AG04450 (cell line): Measurements from ENCODE around the gene SLC25A45. TPM values are rescaled to one million over a fixed set of nuclear protein-coding genes. Genes with fewer than 3 reads are reported as not detected.

ENCODE experiments used
- CTCF ChIA-PET: fragments of 300-600, 350-600 bp; formaldehyde crosslinking; extraction: SDS; loops from one replicate; lab custom pipeline; 2022; ENCODE audit warnings: antibody characterized with exemption, inconsistent platforms; lab: Charles Lee
- POLR2A ChIA-PET: fragments of 350-600 bp; formaldehyde crosslinking; extraction: SDS; loops from one replicate; lab custom pipeline; 2021; ENCODE audit warnings: antibody characterized with exemption, inconsistent platforms; lab: Yijun Ruan, JAX
- DNase-seq: peaks from one replicate; pipeline ENCODE4 v3.0.0-alpha.2; 2011; ENCODE audit warnings: low read depth, low spot score
- H3K27ac ChIP-seq: one replicate; pipeline ENCODE4 v1.5.1; 2012; ENCODE audit warnings: low read depth, low read length, control low read depth
- H3K27me3 ChIP-seq: one replicate; pipeline ENCODE4 v1.6.0; 2012; ENCODE audit warnings: low read length; ENCODE audit not compliant: control insufficient read depth, insufficient read depth
- H3K4me3 ChIP-seq: 2 replicates; pipeline ENCODE4 v1.5.1; 2011; ENCODE audit warnings: mild to moderate bottlenecking, low read depth, low read length, control low read depth
- H3K9me3 ChIP-seq: 2 replicates; pipeline ENCODE4 v1.5.1; 2012; ENCODE audit warnings: low read length; ENCODE audit not compliant: control insufficient read depth, insufficient read depth
- polyA plus RNA-seq: library from polyadenylated mRNA; depleted of rRNA; stranded (reverse); fragments of >200 nt; gene quantifications from 2 replicates; pipeline ENCODE4 v1.2.3, GENCODE V29; 2011
- TF ChIP-seq, protein P1 (sequence below): IDR thresholded peaks from 2 replicates; pipeline ENCODE4 v1.5.1; 2011; ENCODE audit warnings: low read depth, low read length, control low read depth, inconsistent platforms

The SLC25A45 gene
- polyA plus RNA-seq, 1 experiment, result 0.76 TPM

DNA sequence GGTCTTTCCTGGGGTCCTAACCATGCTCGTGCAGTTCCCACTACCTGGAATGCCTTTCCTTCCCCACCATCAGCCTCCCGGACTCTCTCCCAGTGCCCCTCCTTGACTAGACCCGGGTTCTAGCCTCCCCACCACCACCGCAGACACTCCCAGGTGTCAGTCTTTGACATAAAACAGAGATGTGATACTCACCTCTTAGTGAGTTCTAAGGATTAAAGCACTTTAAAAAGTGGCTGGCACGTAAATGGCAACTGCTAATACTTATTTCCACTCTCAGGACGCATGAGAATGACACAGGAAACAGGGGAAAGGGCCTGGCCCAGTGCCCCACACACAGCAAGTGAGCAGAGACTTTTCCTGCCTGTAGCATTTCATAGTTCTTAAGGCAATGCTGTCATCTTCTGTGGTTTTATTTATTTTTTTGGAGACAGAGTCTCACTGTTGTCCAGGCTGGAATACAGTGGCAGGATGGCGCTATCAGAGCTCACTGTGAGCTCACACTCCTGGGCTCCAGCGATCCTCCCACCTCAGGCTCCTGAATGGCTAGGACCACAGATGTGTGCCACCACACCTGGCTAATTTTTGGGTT, 1.9 kb upstream of the SLC25A45 start:
- Histone ChIP-seq H3K27ac (peak overlapping the region; percentile 99), H3K4me3 (no peak overlapping the region), H3K27me3 (no peaks in the 10 kb centered on the region), H3K9me3 (no peaks in the 10 kb centered on the region; the same call in 1 of the 2 replicates)
- TF ChIP-seq, protein P1, sequence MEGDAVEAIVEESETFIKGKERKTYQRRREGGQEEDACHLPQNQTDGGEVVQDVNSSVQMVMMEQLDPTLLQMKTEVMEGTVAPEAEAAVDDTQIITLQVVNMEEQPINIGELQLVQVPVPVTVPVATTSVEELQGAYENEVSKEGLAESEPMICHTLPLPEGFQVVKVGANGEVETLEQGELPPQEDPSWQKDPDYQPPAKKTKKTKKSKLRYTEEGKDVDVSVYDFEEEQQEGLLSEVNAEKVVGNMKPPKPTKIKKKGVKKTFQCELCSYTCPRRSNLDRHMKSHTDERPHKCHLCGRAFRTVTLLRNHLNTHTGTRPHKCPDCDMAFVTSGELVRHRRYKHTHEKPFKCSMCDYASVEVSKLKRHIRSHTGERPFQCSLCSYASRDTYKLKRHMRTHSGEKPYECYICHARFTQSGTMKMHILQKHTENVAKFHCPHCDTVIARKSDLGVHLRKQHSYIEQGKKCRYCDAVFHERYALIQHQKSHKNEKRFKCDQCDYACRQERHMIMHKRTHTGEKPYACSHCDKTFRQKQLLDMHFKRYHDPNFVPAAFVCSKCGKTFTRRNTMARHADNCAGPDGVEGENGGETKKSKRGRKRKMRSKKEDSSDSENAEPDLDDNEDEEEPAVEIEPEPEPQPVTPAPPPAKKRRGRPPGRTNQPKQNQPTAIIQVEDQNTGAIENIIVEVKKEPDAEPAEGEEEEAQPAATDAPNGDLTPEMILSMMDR, result no peak
- ChIA-PET POLR2A (interaction anchor here (0.9 to 5.2 kb wide), 2 partner anchors 38 to 39 kb away, joined by 3 to 50 read pairs; partner anchors contain the start of gene NEAT1), CTCF (interaction anchor here (0.5 to 1.0 kb wide), 2 partner anchors 157 to 188 kb away, joined by 3 to 5 read pairs; partner anchors contain the start of gene FAM89B)
- DNase-seq, result no peak

DNA sequence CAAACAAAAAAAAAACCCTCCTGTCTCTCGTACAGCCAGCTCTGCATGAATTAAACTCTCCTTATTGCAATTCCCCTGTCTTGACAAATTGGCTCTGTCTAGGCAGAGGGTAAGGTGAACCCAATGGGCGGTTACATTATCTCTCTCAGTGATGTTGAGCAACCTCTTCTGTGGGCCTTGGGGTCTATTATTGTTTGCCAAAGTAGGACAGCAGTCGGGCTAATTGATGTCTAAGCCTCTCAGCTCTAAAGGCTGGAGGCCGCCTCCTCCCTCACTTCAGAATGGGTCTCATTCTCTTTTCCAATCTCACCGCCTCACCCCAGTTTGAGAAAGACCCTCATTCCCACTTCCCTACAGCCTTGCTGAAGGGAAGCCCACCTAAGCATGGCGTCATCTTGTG, 1.3 kb upstream of the SLC25A45 start:
- no peak overlapping the region for H3K4me3 ChIP-seq
- TF ChIP-seq, protein P1, result no peak
- no peaks in the 10 kb centered on the region; the same call in 1 of the 2 replicates for H3K9me3 ChIP-seq
- H3K27me3 ChIP-seq, result no peaks in the 10 kb centered on the region
- ChIA-PET POLR2A (interaction anchor here (0.9 to 5.2 kb wide), 2 partner anchors 39 to 116 kb away, joined by 4 to 50 read pairs; partner anchors contain the start of gene NEAT1), CTCF (interaction anchor here (1.0 to 1.9 kb wide), 2 partner anchors 32 to 158 kb away, joined by 3 to 7 read pairs; no protein-coding TSS in a partner anchor)
- no peak for DNase-seq
- H3K27ac ChIP-seq, result peak overlapping the region; percentile 99

DNA sequence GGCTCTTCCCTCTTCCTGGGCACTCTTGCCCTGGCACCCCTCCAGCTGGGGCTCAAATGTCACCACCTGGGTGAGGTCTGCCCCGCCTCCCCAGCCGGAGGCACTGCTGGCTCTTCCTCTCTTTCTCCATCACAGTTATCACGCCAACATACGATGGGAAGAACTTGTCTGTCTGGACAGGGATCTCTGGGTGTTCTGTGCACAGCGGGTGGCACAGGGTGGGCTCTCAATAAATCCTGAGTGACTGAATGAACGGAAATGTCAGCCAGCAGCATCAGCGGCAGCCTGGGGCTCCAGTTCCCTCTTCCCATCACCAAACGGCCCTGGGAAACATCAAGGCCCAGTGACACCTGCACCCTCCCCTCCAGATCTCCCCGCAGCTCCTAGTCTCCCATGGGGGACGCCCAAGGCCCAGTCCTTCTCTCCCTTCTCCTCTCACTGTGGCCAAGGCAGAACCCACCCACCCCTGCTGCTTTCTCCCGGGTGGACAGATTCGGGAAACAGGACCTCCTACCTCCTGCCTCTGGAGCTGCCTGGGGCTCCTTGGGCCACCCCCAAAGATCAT, 440 bp upstream of the SLC25A45 start:
- H3K27me3 ChIP-seq, result no peaks in the 10 kb centered on the region
- ChIA-PET POLR2A (interaction anchor here (0.9 to 5.2 kb wide), 5 partner anchors 35 to 117 kb away, joined by 3 to 50 read pairs (median 4); partner anchors contain the start of gene NEAT1), CTCF (interaction anchor here (1.2 to 1.9 kb wide), 2 partner anchors 33 to 126 kb away, joined by 3 to 7 read pairs; no protein-coding TSS in a partner anchor)
- peak overlapping the region; percentile 53 for H3K4me3 ChIP-seq
- no peaks in the 10 kb centered on the region; the same call in 1 of the 2 replicates for H3K9me3 ChIP-seq
- peak overlapping the region; percentile 99 for H3K27ac ChIP-seq
- DNase-seq, result no peak
- TF ChIP-seq, protein P1, result no peak

DNA sequence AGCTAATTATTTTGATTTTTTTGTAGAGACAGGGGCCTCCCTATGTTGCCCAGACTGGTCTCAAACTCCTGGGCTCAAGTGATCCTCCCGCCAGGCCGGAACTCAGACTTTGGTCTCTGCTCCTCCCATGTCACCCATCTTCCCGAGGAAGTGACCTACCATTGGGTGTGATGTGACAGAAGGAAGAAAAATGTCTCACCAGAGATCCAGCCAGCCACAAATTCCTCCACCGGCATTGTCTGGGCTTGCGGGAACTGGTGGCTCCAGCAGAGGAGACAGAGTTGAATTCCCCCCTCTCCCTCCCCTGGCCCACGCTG, 772 bp downstream of the SLC25A45 start:
- no peaks in the 10 kb centered on the region for H3K27me3 ChIP-seq
- no peaks in the 10 kb centered on the region; the same call in 1 of the 2 replicates for H3K9me3 ChIP-seq
- DNase-seq, result no peak
- ChIA-PET POLR2A (interaction anchor here (0.7 to 5.2 kb wide), 5 partner anchors 36 to 120 kb away, joined by 3 to 50 read pairs (median 4); partner anchors contain the start of gene NEAT1), CTCF (interaction anchor here (0.5 to 1.2 kb wide), 4 partner anchors 20 to 127 kb away, joined by 3 to 4 read pairs (median 4); no protein-coding TSS in a partner anchor)
- H3K27ac ChIP-seq, result peak overlapping the region; percentile 99
- TF ChIP-seq, protein P1, result no peak
- H3K4me3 ChIP-seq, result peak overlapping the region; percentile 54
